Fibroblast of lung (primary cell): ENCODE results near the gene SMCHD1. TPM values are rescaled to one million over a fixed set of nuclear protein-coding genes. Genes with fewer than 3 reads are reported as not detected.

Experiments
- DNase-seq, 2 donors: peaks; one replicate each; pipeline versions ENCODE4 v3.0.0 to v3.0.0-alpha.2; 2010; ENCODE audit warnings: low read depth in 2 of 2
- H2AFZ ChIP-seq: 2 replicates; pipeline ENCODE4 v1.5.1; 2012; ENCODE audit warnings: low read length, control low read depth, inconsistent platforms
- H3K27ac ChIP-seq: 2 replicates; pipeline ENCODE4 v1.5.1; 2011; ENCODE audit warnings: low read length, control low read depth; ENCODE audit not compliant: insufficient read depth
- H3K27me3 ChIP-seq: 2 replicates; pipeline ENCODE4 v1.5.1; 2011; ENCODE audit warnings: mild to moderate bottlenecking, low read length; ENCODE audit not compliant: control insufficient read depth, insufficient read depth
- H3K36me3 ChIP-seq: 2 replicates; pipeline ENCODE4 v1.5.1; 2011; ENCODE audit warnings: low read length; ENCODE audit not compliant: control insufficient read depth, insufficient read depth
- H3K4me1 ChIP-seq: 2 replicates; pipeline ENCODE4 v1.5.1; 2011; ENCODE audit warnings: low read length; ENCODE audit not compliant: control insufficient read depth, insufficient read depth; ENCODE audit errors: extremely low read depth
- H3K4me2 ChIP-seq: 2 replicates; pipeline ENCODE4 v1.5.1; 2011; ENCODE audit warnings: low read length, control low read depth; ENCODE audit not compliant: insufficient read depth; ENCODE audit errors: extremely low read depth
- H3K4me3 ChIP-seq, 4 experiments: fragments of 200-600 bp in 1 of 4; sonication (generic) in 1 of 4; replicated peaks in 1 of 4; 2 replicates each; pipeline ENCODE4 v1.5.1; 2011 to 2016; ENCODE audit warnings: low read length in 4 of 4, low read depth in 3 of 4, mild to moderate bottlenecking in 3 of 4, control low read depth in 2 of 4, inconsistent platforms in 1 of 4, mixed read lengths in 1 of 4; ENCODE audit not compliant: insufficient read depth in 1 of 4; ENCODE audit errors: control extremely low read depth in 1 of 4
- H3K79me2 ChIP-seq: 2 replicates; pipeline ENCODE4 v1.5.1; 2012; ENCODE audit warnings: mild to moderate bottlenecking, low read length, inconsistent platforms; ENCODE audit not compliant: control insufficient read depth, insufficient read depth
- H3K9ac ChIP-seq: 2 replicates; pipeline ENCODE4 v1.5.1; 2011; ENCODE audit warnings: mild to moderate bottlenecking, low read length, control low read depth; ENCODE audit not compliant: insufficient read depth
- H3K9me3 ChIP-seq: 2 replicates; pipeline ENCODE4 v1.5.1; 2012; ENCODE audit warnings: low read depth, low read length; ENCODE audit not compliant: control insufficient read depth, insufficient read depth
- H4K20me1 ChIP-seq: 2 replicates; pipeline ENCODE4 v1.5.1; 2011; ENCODE audit warnings: low read length; ENCODE audit not compliant: control insufficient read depth, insufficient read depth; ENCODE audit errors: extremely low read depth
- EZH2 ChIP-seq: IDR thresholded peaks from 2 replicates; pipeline ENCODE4 v1.5.1; 2012; ENCODE audit warnings: low read length, control low read depth, mild to moderate bottlenecking; ENCODE audit errors: missing control alignments
- polyA plus RNA-seq, 2 donors: library from polyadenylated mRNA; depleted of rRNA in 1 of 2; stranded (reverse) in 1 of 2; unstranded in 1 of 2; fragments of >200 nt; gene quantifications; 2 replicates each; pipeline ENCODE4 v1.2.1, GENCODE V29; 2011 to 2012; ENCODE audit warnings: missing spikeins in 1 of 2
- total RNA-seq: library from RNA; depleted of rRNA; stranded (reverse); fragments of >200 nt; gene quantifications from 2 replicates; pipeline ENCODE4 v1.2.1, GENCODE V29; 2014
- TF ChIP-seq, protein P1 (sequence below), 2 donors: IDR thresholded peaks in 1 of 2; conservative IDR thresholded peaks in 1 of 2; 1 replicate in 1 of 2; 2 replicates in 1 of 2; pipeline ENCODE4 v1.5.1; 2011 to 2012; ENCODE audit warnings: low read length in 2 of 2, control low read depth in 1 of 2, inconsistent platforms in 1 of 2, low read depth in 1 of 2, mild to moderate bottlenecking in 1 of 2

SMCHD1 gene
- total and polyA plus RNA-seq, 2 donors (not counting 1 experiment from before 2014, with no cell fraction given): 19.6 to 96.1 TPM

DNA sequence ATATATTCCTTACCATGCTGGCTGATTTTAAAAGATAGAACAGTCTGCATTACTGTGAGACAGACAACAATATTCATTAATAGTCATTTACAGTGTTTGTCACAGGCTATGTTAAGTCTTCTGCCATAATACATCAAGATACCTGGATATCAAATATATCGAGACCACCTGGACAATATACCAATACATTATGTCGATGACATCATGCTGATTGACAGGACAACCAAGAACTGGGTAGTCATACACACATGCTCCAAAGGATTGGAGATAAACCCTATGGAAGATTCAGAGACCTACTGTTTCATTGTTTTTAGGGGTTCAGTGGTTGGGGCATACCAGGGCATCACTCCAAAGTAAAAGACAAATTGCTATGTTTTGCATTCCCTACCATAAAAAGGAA, 26.5 kb upstream of the SMCHD1 start:
- Histone ChIP-seq H3K27ac (no peak overlapping the region), H3K4me3 (no peak overlapping the region), H3K79me2 (no peaks in the 10 kb centered on the region), H3K4me1 (no peaks in the 10 kb centered on the region), H3K27me3 (no peaks in the 10 kb centered on the region), H3K9me3 (no peaks in the 10 kb centered on the region), H4K20me1 (no peaks in the 10 kb centered on the region), H2AFZ (no peak overlapping the region), H3K36me3 (no peaks in the 10 kb centered on the region), H3K9ac (no peak overlapping the region), H3K4me2 (no peak overlapping the region)
- TF ChIP-seq EZH2: no peak
- TF ChIP-seq, protein P1, sequence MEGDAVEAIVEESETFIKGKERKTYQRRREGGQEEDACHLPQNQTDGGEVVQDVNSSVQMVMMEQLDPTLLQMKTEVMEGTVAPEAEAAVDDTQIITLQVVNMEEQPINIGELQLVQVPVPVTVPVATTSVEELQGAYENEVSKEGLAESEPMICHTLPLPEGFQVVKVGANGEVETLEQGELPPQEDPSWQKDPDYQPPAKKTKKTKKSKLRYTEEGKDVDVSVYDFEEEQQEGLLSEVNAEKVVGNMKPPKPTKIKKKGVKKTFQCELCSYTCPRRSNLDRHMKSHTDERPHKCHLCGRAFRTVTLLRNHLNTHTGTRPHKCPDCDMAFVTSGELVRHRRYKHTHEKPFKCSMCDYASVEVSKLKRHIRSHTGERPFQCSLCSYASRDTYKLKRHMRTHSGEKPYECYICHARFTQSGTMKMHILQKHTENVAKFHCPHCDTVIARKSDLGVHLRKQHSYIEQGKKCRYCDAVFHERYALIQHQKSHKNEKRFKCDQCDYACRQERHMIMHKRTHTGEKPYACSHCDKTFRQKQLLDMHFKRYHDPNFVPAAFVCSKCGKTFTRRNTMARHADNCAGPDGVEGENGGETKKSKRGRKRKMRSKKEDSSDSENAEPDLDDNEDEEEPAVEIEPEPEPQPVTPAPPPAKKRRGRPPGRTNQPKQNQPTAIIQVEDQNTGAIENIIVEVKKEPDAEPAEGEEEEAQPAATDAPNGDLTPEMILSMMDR (conservative IDR thresholded peaks at IDR 0.05 in 1 of 2, IDR thresholded peaks at IDR 0.05 in 1 of 2; ENCODE audit: low read depth in 1 of 2, low read length in 2 of 2): no peak
- no peak for DNase-seq

GRCh38 chr18:2635586-2635985, 19.9 kb upstream of the SMCHD1 start:
- Histone ChIP-seq H3K36me3 (no peaks in the 10 kb centered on the region), H3K4me3 (no peak overlapping the region), H3K9ac (no peak overlapping the region), H3K79me2 (no peaks in the 10 kb centered on the region), H3K27me3 (no peaks in the 10 kb centered on the region), H3K4me1 (peaks cover 11% of the 10 kb centered on the region), H3K9me3 (no peaks in the 10 kb centered on the region), H2AFZ (no peak overlapping the region), H3K27ac (no peak overlapping the region), H3K4me2 (no peak overlapping the region), H4K20me1 (no peaks in the 10 kb centered on the region)
- TF ChIP-seq, protein P1 (conservative IDR thresholded peaks at IDR 0.05 in 1 of 2, IDR thresholded peaks at IDR 0.05 in 1 of 2; ENCODE audit: low read depth in 1 of 2, low read length in 2 of 2): no peak
- TF ChIP-seq EZH2: no peak
- DNase-seq: no peak

- no peaks in the 10 kb centered on the region for H3K9me3 ChIP-seq
- H2AFZ ChIP-seq: peak overlapping the region; percentile 87
- peak in 1 of 2 donors; percentile 25 for DNase-seq
- peak overlapping the region; percentile 48 for H3K4me2 ChIP-seq
- H3K9ac ChIP-seq: no peak overlapping the region
- TF ChIP-seq, protein P1 (conservative IDR thresholded peaks at IDR 0.05 in 1 of 2, IDR thresholded peaks at IDR 0.05 in 1 of 2; ENCODE audit: low read depth in 1 of 2, low read length in 2 of 2): no peak
- TF ChIP-seq EZH2: no peak
- no peak overlapping the region for H3K4me3 ChIP-seq
- no peaks in the 10 kb centered on the region for H3K27me3 ChIP-seq
- no peaks in the 10 kb centered on the region for H4K20me1 ChIP-seq
- H3K4me1 ChIP-seq: peaks cover 11% of the 10 kb centered on the region
- H3K36me3 ChIP-seq: no peaks in the 10 kb centered on the region
- H3K79me2 ChIP-seq: no peaks in the 10 kb centered on the region
- peak overlapping the region; percentile 34 for H3K27ac ChIP-seq
Observed at GRCh38 chr18:2636126-2636631, 19.3 kb upstream of the SMCHD1 start.
